Loucy (cell line): ENCODE results near the gene ABLIM1.

Experiments used
- H2AFZ ChIP-seq: fragments of 200-600 bp; sonication (generic); 2 replicates; pipeline ENCODE4 v1.6.0; 2016; ENCODE audit warnings: antibody characterized with exemption, mild to moderate bottlenecking, low read length, moderate library complexity
- H3F3A ChIP-seq: fragments of 200-600 bp; 2 replicates; pipeline ENCODE4 v1.6.0; 2016; ENCODE audit warnings: antibody characterized with exemption, low read depth, mild to moderate bottlenecking
- H3K27me3 ChIP-seq: fragments of 200-600 bp; sonication (generic); 2 replicates; pipeline ENCODE4 v1.6.1; 2014; ENCODE audit warnings: low read length, mild to moderate bottlenecking; ENCODE audit not compliant: insufficient read depth, poor library complexity, severe bottlenecking
- H3K36me3 ChIP-seq: fragments of 200-600 bp; sonication (generic); 2 replicates; pipeline ENCODE4 v1.6.1; 2016; ENCODE audit warnings: low read length; ENCODE audit not compliant: insufficient read depth
- H3K4me1 ChIP-seq: fragments of 200-600 bp; sonication (generic); 2 replicates; pipeline ENCODE4 v1.5.1; 2014; ENCODE audit warnings: low read length, mild to moderate bottlenecking; ENCODE audit not compliant: insufficient read depth, poor library complexity, severe bottlenecking
- H3K4me2 ChIP-seq: fragments of 200-600 bp; sonication (generic); 2 replicates; pipeline ENCODE4 v1.6.0; 2014; ENCODE audit warnings: antibody characterized with exemption, low read length, low read depth, mild to moderate bottlenecking; ENCODE audit not compliant: poor library complexity, severe bottlenecking
- H3K4me3 ChIP-seq: fragments of 200-600 bp; sonication (generic); 2 replicates; pipeline ENCODE4 v1.5.1; 2014; ENCODE audit warnings: low read length, mild to moderate bottlenecking, mixed read lengths; ENCODE audit not compliant: poor library complexity, severe bottlenecking
- H3K79me2 ChIP-seq: fragments of 200-600 bp; sonication (generic); 2 replicates; pipeline ENCODE4 v1.6.1; 2014; ENCODE audit warnings: low read length; ENCODE audit not compliant: insufficient read depth
- H3K9ac ChIP-seq: fragments of 200-600 bp; sonication (generic); 2 replicates; pipeline ENCODE4 v1.6.0; 2014; ENCODE audit warnings: mild to moderate bottlenecking, low read depth, low read length, moderate library complexity; ENCODE audit not compliant: poor library complexity, severe bottlenecking
- H3K9me2 ChIP-seq: fragments of 200-600 bp; sonication (generic); replicated peaks from 2 replicates; pipeline ENCODE4 v1.6.1; 2016; ENCODE audit warnings: low read depth, low read length, mixed read lengths
- H3K9me3 ChIP-seq: fragments of 200-600 bp; sonication (generic); 2 replicates; pipeline ENCODE4 v1.6.1; 2014; ENCODE audit warnings: mild to moderate bottlenecking, antibody characterized with exemption, low read length, low read depth; ENCODE audit not compliant: insufficient read depth
- H4K20me1 ChIP-seq: fragments of 200-600 bp; sonication (generic); 2 replicates; pipeline ENCODE4 v1.6.0; 2014; ENCODE audit warnings: antibody characterized with exemption, low read length, mild to moderate bottlenecking; ENCODE audit not compliant: insufficient read depth, poor library complexity, severe bottlenecking
- CTCF ChIP-seq: fragments of 200-600 bp; sonication (generic); conservative IDR thresholded peaks from 2 replicates; pipeline ENCODE4 v1.5.1; 2014; ENCODE audit warnings: mild to moderate bottlenecking, antibody characterized with exemption, low read length
- EZH2phosphoT487 ChIP-seq: fragments of 200-600 bp; IDR thresholded peaks from 2 replicates; pipeline ENCODE4 v1.6.1; 2018; ENCODE audit warnings: antibody characterized with exemption, mild to moderate bottlenecking, moderate library complexity, borderline replicate concordance

ABLIM1 gene

GRCh38 chr10:114649217-114649903, 8.7 kb downstream of the ABLIM1 start:
- peaks cover 48% of the 10 kb centered on the region for H3K4me1 ChIP-seq
- H3K79me2 ChIP-seq = peaks cover 70% of the 10 kb centered on the region
- no peak overlapping the region for H3K4me3 ChIP-seq
- H4K20me1 ChIP-seq = peaks cover 64% of the 10 kb centered on the region
- no peaks in the 10 kb centered on the region for H3K9me3 ChIP-seq
- TF ChIP-seq EZH2phosphoT487 (no peak), CTCF (no peak)
- no peaks in the 10 kb centered on the region for H3K9me2 ChIP-seq
- no peaks in the 10 kb centered on the region for H3K27me3 ChIP-seq
- H3K36me3 ChIP-seq = peaks cover 12% of the 10 kb centered on the region; the same call in 1 of the 2 replicates
- H2AFZ ChIP-seq = no peak overlapping the region
- no peaks in the 10 kb centered on the region for H3F3A ChIP-seq
- H3K4me2 ChIP-seq = peak overlapping the region; percentile 35
- H3K9ac ChIP-seq = no peak overlapping the region

GRCh38 chr10:114648368-114648767, 9.7 kb downstream of the ABLIM1 start:
- H4K20me1 ChIP-seq = peaks cover 57% of the 10 kb centered on the region
- H3K27me3 ChIP-seq = no peaks in the 10 kb centered on the region
- TF ChIP-seq CTCF = no peak
- no peaks in the 10 kb centered on the region for H3K9me3 ChIP-seq
- no peak overlapping the region for H3K4me2 ChIP-seq
- H3K79me2 ChIP-seq = peaks cover 69% of the 10 kb centered on the region
- H3K4me3 ChIP-seq = no peak overlapping the region
- no peak overlapping the region for H3K9ac ChIP-seq
- no peaks in the 10 kb centered on the region for H3K9me2 ChIP-seq
- H2AFZ ChIP-seq = no peak overlapping the region
- H3F3A ChIP-seq = no peaks in the 10 kb centered on the region
- peaks cover 5% of the 10 kb centered on the region; the same call in 1 of the 2 replicates for H3K36me3 ChIP-seq
- peaks cover 41% of the 10 kb centered on the region for H3K4me1 ChIP-seq

GRCh38 chr10:114647545-114648138, 10.4 kb downstream of the ABLIM1 start:
- peaks cover 4% of the 10 kb centered on the region; the same call in 1 of the 2 replicates for H3K36me3 ChIP-seq
- TF ChIP-seq CTCF (no peak), EZH2phosphoT487 (no peak)
- no peaks in the 10 kb centered on the region for H3F3A ChIP-seq
- peaks cover 40% of the 10 kb centered on the region for H3K4me1 ChIP-seq
- H3K9me3 ChIP-seq = no peaks in the 10 kb centered on the region
- H2AFZ ChIP-seq = no peak overlapping the region
- H3K27me3 ChIP-seq = no peaks in the 10 kb centered on the region
- H3K9me2 ChIP-seq = no peaks in the 10 kb centered on the region
- H3K9ac ChIP-seq = no peak overlapping the region
- peaks cover 68% of the 10 kb centered on the region for H3K79me2 ChIP-seq
- peaks cover 54% of the 10 kb centered on the region for H4K20me1 ChIP-seq
- H3K4me2 ChIP-seq = no peak overlapping the region
- H3K4me3 ChIP-seq = no peak overlapping the region
